Stimulated activated CD4-positive, alpha-beta T cell treated with anti-CD3 and anti-CD28 coated beads, Interleukin-1b, Interleukin-23, amount 100 ng/mL, for 1 hour (primary cell): Measurements from ENCODE around the gene PAK2.
A peak's percentile ranks its signal among the peaks of the same experiment; 100 is the strongest.
"Not testable (repeated sequence)": the region's sequence is repeated elsewhere in the genome, so short reads cannot be mapped to it uniquely, and the experiment has no call there.

Experiments used
- DNase-seq, 2 donors: peaks; one replicate each; pipeline ENCODE4 v3.0.0-alpha.2; 2020; ENCODE audit warnings: low read depth in 2 of 2

PAK2 gene

DNA sequence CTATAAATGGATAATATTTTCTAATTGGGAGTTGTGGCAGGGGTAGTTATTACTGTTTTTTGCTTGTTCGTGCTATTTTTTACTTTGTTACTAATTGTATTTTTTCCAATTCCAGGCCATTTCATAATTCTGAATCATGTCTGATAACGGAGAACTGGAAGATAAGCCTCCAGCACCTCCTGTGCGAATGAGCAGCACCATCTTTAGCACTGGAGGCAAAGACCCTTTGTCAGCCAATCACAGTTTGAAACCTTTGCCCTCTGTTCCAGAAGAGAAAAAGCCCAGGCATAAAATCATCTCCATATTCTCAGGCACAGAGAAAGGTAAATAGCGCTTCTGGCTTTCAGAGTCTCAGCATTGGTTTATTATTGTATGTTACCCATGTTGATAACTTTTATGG is 42.9 kb downstream of the PAK2 start:
- DNase-seq, result no peak

DNA sequence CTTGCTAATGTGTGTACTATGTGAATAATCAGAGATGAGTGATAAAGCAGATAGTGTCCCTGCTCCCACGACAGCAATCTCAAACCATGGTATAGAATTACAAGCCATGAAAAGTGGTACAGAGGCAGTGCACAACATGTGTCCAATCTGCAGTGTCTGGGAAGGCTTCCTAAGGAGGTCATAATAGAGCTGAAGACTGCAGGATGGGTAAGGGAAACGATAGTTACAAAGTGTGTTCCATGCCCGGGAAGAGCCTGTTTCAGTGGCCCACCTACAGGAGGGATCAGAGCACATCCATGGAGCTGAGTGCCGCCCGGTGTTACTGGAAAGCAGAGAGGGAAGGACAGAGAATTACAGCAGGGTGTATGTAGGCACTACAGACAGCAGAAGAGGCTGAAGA is 48.9 kb downstream of the PAK2 start:
- no peak for DNase-seq

DNA sequence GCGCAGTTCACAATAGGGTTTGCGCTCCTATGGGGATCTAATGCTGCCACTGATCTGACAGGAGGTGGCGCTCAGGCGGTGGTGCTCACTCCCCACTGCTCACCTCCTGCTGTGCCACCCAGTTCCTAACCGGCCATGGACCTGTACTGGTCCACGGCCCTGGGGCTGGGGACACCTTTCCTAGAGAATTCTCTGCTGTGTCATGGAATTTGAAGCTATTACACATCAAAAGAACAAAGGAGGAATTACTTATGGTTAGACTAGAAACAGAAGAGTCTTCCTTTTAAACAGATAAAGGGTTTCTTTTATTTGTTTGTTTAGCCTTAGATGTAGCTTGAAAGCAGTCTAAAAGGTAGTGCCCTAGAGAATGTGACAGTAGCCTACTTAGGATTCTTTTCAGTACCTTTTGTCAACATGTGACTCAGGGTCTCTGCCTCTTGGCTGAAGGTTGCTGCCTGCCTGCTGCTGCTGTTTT is 50.3 kb downstream of the PAK2 start:
- no peak for DNase-seq

- no peak for DNase-seq
These were observed 51.0 kb downstream of the PAK2 start for GRCh38 chr3:196790636-196791035.

DNA sequence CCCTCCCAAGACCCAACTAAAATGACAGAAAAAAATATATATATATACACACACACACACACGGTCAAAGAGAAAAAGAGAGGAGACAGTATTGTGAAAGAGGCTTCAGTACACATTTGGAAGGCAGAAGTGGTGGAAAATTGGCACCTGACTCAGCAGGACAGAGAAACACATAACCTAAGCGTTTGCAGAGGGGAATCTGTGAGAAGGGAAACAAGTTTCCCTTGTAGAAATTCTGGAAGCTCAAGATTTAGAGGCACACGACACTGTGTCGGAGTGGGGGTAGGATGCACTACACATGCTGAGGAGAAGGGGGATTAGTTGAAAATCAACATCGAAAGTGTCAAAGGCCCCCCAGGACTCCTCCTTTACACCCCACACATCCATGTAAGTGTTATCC is 53.1 kb downstream of the PAK2 start:
- DNase-seq, result no peak

DNA sequence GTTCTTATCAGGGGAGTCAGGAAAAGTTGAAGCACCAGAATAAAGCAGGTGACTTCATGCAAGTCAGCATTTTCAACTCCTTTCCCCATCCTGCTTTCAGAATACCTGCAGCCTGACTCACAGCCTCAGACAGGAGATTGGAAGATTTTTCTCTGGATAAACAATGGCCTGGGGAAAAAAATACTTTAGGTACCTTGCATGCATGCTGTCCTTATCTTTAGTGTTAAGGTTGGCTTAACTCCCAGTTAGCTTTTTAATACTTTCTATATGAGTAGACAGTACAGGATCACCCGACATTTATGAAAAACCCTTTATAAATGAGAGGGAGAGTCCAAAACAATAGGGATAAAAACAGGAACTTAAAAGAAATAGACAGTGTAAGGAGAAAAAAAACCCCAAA is 53.6 kb downstream of the PAK2 start:
- no peak for DNase-seq

GRCh38 chr3:196794467-196794866 is 54.8 kb downstream of the PAK2 start:
- DNase-seq, result no peak

DNA sequence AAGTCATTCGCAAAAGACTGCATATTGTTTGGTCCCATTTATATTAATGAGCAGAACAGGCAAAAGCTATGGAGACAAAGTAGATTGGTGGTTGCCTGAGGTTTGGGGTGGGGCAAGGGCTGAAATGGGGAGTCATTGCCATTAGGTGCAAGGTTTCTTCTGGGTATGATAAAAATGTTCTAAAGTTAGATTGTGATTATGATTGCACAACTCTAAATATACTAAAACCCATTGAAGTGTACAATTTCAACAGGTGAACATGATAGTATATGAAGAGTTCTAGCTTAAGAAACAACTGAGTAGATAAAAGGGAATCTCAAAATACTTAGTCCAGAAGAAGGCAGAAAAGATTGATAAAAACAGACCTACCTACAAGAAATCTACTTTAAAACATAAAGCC is 56.7 kb downstream of the PAK2 start:
- no peak for DNase-seq

- no peak for DNase-seq
These were observed 61.2 kb downstream of the PAK2 start for GRCh38 chr3:196800742-196801434.

DNA sequence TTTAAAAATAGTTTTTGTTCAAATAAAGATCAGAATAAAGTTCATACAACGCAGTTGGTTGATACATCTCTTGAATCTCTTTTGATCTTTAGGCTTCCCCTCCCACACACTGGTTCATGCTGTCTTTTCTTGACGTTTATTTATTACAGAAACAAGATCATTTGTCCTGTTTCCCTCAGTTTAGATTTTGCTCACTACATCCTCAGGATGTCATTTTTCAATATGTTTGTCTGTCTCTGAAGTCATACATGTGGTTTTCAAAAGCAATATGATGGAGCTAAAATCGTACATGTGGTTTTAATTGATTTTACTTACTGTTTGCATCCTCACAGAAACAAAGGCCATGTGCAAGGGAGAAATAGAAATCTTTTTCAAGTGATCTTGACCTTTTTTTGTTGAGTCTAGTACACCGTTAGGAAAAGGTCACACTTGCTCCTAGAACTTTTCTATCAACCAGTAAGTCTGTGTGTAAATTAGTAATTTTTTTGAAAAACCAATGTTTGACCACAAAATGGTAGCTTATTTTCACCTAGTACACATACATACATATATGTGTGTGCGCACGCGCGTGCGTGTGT is 64.3 kb downstream of the PAK2 start:
- no peak for DNase-seq

GRCh38 chr3:196804773-196805172 is 65.1 kb downstream of the PAK2 start:
- DNase-seq, result no peak

GRCh38 chr3:196810963-196811581 is 71.4 kb downstream of the PAK2 start:
- DNase-seq, result no peak

- DNase-seq, result no peak
These were observed 73.2 kb downstream of the PAK2 start for GRCh38 chr3:196812853-196813252.

GRCh38 chr3:196813903-196814302 is 74.2 kb downstream of the PAK2 start:
- no peak for DNase-seq

DNA sequence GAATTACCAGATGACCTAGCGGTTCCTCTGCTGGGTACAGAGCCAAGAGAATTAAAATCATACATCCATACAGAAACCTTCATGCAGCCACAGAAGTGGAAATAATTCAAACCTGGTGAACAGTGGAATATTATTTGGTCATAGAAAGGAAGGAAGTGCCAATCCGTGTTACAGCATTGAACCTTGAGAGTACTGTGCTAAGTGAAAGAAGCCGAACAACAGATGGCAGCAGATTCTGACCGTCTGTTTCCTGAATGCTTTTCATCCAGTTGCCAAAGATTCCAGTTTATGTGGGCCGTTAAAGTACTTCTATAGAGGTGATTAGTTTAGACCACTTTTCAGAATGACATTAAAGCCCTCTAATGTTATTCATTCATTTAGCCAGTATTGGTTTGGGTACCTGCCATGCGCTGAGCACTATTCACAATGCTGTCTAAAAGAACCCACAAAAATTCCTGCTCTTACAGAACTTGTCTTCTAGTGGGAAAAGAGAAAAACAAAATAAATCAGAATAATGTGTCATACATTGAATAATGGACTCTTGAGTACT is 82.2 kb downstream of the PAK2 start:
- no peak for DNase-seq

DNA sequence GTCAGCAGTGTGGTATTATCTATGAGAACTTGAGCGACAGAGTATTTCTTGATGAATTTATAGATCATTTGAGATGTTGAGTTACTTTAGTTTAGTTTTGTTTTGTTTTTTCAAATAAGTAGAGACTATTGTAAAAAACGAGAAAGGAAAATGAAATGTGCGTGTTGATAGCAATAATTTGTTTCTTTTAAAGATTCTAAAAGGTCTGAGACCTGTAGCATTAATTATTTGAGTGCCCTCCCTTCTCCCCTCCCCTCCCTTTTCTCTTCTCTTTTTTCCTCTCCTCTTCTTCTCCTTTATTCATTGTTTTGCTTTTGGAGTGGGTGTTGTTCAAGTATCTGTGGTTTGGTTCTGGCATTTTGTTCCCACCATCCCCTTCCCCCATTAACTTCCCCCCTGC is 90.0 kb downstream of the PAK2 start:
- DNase-seq, result not testable (repeated sequence)

DNA sequence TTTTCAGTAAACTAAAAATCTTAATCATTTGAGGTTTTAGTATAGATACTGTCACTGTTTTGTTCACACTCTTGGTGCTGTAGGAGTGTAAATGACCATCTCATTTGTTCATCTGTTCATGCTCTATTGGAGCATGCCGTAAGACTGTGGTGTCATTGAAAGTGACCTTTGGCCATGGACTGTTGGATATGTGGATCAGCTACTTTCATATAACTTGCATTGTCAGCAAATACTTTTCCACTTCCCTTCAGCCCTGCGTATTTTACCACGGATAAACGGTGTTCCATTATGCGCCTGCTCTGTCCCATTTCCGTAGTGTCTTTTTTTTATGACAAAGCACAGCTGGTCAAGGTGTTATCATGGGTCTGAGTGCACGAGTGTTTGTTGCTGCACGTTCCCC is 95.4 kb downstream of the PAK2 start:
- no peak for DNase-seq

DNA sequence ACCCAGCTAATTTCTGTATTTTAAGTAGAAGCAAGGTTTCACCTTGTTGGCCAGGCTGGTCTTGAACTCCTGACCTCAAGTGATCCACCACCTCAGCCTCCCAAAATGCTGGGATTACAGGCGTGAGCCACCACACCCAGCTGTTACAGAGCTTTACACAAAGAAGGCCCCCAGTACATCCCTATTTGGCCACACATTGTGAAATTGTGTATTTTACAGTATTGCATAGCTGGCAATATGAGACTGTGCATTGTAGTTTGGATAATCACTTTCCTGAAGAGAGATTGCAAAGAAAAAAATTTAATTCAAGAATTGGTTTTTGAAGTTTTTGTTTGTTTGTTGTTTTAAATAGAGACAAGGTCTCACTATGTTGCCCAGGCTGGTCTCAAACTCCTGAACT is 97.0 kb downstream of the PAK2 start:
- DNase-seq, result not testable (repeated sequence)

DNA sequence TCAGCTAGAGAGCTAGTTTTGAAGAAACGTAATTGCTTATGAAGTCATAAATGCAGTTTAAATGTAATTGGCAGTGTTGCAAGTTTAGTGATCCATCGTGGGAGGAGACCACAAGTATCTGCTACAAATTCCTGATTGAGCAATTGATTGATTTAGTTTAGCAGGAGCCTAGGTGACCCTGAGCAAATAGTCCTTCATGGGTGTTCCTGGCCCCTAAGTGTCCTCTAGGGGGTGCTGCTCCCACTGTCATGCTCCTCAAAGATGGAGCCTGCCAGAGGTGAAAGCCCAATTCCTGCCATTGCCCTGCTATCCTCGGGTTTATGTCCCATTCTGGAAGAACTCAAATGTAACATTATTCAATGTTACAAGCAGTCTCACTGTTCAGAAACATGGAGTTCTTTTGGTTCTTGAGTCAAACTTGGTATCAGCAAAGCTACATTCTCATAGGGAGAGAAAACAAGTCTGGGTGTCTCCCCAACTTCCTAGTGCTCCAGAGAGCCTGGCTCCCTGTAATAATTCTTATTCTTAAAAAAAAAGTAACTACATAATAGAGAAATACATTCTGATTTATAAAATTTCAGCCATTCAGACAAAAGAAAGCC is 98.3 kb downstream of the PAK2 start:
- peak; percentile 39 to 48 for DNase-seq

DNA sequence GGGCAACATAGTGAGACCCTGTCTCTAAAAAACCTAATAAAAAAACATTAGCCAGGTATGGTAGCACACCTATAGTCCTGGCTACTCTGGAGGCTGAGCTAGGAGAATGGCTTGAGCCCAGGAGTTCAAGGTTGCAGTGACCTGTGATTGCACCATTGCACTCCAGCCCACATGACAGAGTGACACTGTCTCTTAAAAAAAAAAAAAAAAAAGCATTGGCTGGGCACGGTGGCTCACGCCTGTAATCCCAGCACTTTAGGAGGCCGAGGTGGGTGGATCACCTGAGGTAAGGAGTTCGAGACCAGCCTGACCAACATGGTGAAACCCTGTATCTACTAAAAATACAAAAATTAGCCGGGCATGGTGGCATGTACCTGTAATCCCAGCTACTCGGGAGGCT is 99.7 kb downstream of the PAK2 start:
- not testable (repeated sequence) for DNase-seq

DNA sequence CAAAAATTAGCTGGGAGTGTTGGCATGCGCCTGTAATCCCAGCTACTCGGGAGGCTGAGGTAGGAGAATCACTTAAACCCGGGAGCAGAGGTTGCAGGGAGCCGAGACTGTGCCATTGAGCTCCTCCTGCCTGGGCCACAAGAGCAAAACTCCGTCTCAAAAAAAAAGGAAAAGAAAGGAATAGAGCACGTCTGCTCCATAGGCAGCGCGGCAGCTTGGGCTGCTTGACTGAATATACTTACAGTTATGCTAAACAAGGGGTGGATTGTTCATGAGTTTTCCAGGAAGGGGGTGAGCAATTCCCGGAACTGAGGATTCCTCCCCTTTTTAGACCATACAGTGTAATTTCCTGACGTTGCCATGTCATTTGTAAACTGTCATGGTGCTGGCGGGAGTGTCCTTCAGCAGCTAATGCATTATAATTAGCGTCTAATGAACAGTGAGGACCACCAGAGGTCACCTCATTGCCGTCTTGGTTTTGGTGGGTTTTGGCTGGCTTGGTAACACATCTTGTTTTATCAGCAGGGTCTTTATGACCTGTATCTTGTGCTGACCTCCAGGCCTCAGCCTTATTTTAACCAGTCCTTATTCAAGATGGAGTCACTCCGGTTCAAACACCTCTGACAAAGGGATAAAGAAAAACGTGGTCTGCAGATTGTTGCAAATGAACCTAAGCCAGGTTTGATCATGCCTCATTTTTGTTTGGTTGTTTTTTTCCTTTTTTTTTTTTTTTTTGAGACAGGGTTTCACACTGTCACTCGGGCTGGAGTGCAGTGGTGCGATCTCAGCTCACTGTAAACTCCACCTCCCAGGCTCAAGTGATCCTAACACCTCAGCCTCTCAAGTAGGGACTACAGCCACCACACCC is 103.1 kb downstream of the PAK2 start:
- no peak for DNase-seq
